HL-60 (cell line): ENCODE measurements around the gene PLOD3.

Experiments
- CTCF ChIP-seq: IDR thresholded peaks from one replicate; pipeline ENCODE4 v1.5.1; 2011; ENCODE audit warnings: low read length, control low read depth, inconsistent platforms; ENCODE audit not compliant: insufficient read depth
- POLR2AphosphoS5 ChIP-seq: IDR thresholded peaks from 2 replicates; pipeline ENCODE4 v1.6.1; 2012; ENCODE audit warnings: low read depth
- SPI1 ChIP-seq: IDR thresholded peaks from 2 replicates; pipeline ENCODE4 v1.6.1; 2012; ENCODE audit warnings: low read depth, mild to moderate bottlenecking, borderline replicate concordance

DNA sequence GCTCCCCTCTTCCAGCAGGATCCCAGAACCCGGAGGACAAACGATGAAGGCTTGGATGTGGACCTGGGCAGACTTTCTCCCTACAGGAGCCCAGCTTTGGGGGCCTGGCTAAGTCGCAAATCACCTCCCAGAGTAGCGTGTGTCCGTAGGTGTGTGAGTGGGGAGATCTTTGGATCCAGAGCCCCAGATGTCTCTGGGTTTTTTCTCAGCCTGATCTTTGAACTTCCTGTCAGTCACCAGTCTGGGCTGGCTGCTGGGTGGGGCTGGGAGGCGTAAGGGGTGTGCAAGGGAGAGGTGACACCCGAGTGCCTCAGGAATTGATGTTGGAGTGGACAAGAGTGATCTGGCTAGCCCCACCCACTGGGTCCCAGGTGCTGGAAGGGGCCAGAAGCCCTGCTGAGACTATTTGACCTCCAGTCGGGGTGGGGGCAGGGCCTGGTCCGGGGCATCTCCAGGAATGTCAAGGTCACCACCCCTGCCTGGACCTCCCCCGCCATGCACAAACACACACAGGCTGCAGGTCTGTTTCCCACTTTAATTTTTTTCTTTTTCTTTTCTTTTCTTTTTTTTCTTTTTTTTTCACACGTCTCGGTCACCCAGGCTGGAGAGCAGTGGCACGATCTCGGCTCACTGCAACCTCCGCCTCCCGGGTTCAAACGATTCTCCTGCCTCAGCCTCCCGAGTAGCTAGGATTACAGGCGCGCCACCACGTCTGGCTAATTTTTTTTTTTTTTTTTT is 16.4 kb downstream of the PLOD3 start, which contains the start of gene MOGAT3:
- TF ChIP-seq CTCF, result no peak
- TF ChIP-seq POLR2AphosphoS5, result no peak
- TF ChIP-seq SPI1, result no peak
